Stimulated activated CD4-positive, alpha-beta T cell treated with anti-CD3 and anti-CD28 coated beads, TNF-alpha, amount 100 ng/mL, for 4 hours (primary cell): Measurements from ENCODE around the gene NUTM2F.
"Not testable (repeated sequence)": the region's sequence is repeated elsewhere in the genome, so short reads cannot be mapped to it uniquely, and the experiment has no call there.

Source experiments
- DNase-seq, 3 experiments: peaks; one replicate each; pipeline ENCODE4 v3.0.0-alpha.2; 2020; ENCODE audit warnings: low read depth in 3 of 3

NUTM2F gene

DNA sequence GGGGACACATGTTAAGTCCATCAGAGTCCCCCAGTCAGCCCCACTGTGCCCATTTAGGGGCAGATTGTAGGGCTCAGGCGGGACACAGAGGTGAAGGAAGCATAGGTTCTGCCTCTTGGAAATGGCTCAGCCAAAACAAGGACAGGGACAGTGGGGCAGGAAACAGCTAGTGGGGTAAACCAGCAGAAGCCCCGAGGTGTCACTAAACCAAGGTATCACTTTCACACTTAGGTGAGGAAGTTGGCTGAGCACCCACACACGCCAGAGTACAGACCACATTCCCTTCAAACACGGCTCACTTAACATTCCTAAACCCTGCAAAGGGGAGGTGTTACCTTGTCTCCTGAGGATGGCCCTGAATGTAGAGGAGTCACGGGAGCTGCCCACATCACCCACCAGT, 12.2 kb downstream of the NUTM2F start:
- DNase-seq = not testable (repeated sequence)

- DNase-seq = not testable (repeated sequence)
Observed at GRCh38 chr9:94315034-94315984, 13.1 kb downstream of the NUTM2F start.

DNA sequence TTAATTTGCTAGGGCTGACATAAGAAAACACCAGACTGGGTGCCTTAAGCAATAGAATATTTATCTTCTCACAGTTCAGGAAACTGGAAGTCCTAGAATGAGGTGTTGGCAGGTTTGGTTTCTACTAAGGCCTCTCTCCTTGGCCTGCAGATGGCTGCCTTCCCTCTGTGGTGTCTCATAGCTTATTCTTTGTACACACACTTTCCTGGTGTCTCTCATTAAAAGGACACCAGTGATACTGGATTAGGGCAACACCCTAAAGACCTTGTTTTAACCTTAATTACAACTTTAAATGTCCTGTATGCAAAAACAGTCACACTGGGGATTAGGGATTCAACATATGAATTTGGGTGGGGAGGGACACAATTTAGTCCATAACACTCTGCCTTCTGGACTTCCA, 25.1 kb downstream of the NUTM2F start:
- no peak for DNase-seq

- no peak for DNase-seq
Observed at GRCh38 chr9:94302426-94302825, 26.0 kb downstream of the NUTM2F start.

- DNase-seq = no peak
Observed at GRCh38 chr9:94301583-94301982, 26.9 kb downstream of the NUTM2F start.

DNA sequence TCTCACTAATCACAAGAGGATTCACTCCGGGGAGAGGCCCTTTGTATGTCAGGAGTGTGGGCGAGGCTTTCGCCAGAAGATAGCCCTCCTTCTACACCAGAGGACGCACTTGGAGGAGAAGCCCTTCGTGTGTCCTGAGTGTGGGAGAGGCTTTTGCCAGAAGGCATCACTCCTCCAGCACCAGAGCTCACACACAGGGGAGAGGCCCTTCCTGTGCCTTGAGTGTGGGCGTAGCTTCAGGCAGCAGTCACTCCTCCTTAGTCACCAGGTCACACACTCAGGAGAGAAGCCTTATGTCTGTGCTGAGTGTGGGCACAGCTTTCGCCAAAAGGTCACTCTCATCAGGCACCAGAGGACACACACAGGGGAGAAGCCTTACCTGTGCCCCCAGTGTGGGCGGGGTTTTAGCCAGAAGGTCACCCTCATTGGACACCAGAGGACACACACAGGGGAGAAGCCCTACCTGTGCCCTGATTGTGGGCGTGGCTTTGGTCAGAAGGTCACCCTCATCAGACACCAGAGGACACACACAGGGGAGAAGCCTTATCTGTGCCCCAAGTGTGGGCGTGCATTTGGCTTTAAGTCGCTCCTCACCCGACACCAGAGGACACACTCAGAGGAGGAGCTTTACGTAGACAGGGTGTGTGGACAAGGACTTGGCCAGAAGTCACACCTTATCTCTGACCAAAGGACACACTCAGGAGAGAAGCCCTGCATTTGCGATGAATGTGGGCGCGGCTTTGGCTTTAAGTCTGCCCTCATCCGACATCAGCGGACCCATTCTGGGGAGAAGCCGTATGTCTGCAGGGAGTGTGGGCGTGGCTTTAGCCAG, 27.8 kb downstream of the NUTM2F start:
- no peak for DNase-seq

DNA sequence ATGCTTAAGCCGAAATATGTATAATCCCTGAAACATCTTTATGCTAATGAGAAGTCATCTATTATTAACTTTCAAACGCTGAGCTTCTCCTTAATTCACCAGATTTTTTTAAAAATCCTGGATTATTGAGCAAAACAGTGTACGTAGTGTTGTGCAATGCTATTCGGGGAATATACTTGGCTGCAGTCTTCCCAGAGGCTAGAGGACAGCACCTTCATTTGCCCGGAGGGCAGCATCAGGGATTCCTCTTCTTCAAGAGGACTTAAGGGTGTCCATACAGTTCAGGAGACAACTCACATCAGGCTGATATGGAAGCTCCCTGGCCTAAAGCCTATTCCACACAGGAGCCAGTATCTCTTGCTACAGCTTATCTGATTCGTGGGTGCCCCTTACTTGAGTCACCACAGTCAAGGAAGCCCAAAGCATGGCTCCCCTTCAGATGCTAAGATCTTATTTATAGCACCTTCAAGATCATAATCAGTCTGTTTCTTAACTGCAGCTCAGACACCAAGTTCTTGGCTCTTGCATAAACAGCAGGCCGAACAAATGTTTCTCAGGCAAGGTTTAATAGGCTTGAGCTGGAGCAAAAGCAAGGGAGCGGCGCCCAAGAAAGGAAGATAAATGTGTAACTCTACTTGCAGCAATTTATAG, 29.4 kb downstream of the NUTM2F start:
- no peak for DNase-seq

DNA sequence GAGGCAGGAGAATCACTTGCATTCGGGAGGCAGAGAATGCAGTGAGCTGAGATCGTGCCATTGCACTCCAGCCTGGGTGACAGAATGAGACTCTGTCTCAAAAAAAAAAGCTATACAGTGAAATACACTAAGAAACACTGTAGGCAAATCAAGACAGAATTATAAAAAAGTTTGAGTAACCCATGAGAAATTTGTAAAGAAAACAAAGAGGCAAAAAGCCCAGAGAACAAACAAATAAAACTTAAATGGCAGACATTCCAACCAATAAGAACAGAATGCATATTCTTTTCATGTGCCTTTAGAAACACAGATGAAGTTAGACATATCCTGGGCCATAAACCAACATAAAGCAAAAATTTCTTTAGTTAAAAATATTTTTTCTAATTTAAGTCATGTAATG, 38.8 kb downstream of the NUTM2F start:
- DNase-seq = no peak

- no peak for DNase-seq
Observed at GRCh38 chr9:94287877-94288513, 40.4 kb downstream of the NUTM2F start.

GRCh38 chr9:94286116-94286515, 42.3 kb downstream of the NUTM2F start:
- DNase-seq = no peak

- DNase-seq = no peak
Observed at GRCh38 chr9:94281101-94281500, 47.3 kb downstream of the NUTM2F start.

- DNase-seq = no peak
Observed at GRCh38 chr9:94280409-94280989, 47.9 kb downstream of the NUTM2F start.

- DNase-seq = no peak
Observed at GRCh38 chr9:94277885-94278536, 50.4 kb downstream of the NUTM2F start.

DNA sequence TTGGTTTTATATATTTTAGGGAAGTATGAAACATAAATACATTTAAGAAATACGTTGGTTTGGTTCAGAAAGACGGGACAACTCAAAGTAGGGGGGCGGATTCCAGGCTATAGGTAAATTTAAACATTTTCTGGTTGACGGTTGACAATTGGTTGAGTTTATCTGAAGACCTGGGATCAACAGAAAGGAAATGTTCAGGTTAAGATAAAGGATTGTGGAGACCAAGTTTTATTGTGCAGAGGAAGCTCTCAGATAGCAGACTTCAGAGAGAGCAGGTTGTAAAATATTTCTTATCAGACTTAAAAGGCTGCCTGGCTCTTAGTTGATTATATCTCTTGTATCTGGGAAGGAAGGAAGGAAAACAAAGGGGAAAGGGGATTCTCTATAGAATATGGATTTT, 51.4 kb downstream of the NUTM2F start:
- not testable (repeated sequence) for DNase-seq

- DNase-seq = no peak
Observed at GRCh38 chr9:94270009-94270408, 58.4 kb downstream of the NUTM2F start.

DNA sequence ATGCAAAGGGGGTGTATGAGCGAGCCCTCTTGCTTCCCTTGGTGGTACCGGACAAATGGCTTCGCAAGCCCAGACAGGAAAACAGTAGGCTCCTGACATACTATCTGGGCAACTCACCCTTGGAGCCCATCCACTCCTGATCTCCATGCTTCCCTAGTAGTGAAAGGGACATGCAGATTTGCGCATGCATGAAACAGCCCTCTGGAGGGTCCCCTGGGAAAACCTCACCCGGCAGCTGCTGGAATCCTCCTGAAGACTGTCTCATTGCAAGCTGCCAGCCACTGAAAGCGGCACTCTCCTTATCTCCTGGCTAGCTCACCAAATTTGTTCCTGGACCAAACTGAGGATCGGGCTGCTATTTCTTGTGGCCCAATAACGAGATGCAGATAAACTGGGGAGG, 59.2 kb downstream of the NUTM2F start:
- no peak for DNase-seq
